Prostate gland (tissue), 1 donor: Measurements from ENCODE around the gene TRIO.

Source experiments
- POLR2A ChIP-seq: fragments of 450-650 bp; IDR thresholded peaks from one replicate; pipeline ENCODE4 v1.6.1; 2016; ENCODE audit warnings: antibody characterized with exemption, mild to moderate bottlenecking
- POLR2AphosphoS5 ChIP-seq: sonication (generic); formaldehyde crosslinking; IDR thresholded peaks from one replicate; pipeline ENCODE4 v1.6.1; 2017; ENCODE audit warnings: antibody characterized with exemption

DNA sequence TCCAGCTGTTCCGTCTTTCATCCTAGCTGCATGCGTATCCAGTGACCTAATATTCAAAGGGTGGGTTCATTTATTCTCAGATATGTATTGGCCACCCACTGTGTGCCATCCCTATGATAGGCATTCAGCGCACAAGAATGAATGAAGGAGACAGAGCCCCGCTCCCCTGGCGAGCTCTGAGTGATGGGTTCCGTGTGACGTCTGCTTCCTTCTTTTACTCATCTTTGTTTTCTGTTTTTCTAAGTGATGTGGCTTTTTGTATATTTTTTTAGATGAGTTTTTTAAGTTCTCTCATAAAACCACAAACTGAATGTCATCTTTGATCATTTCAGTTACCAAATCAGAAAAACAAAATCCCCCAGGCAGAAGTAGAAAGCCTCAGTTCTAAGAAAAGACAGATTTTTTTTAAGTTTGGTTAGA is 270.2 kb downstream of the TRIO start:
- TF ChIP-seq POLR2AphosphoS5 (no peak), POLR2A (no peak)
